MCF 10A (cell line): ENCODE results near the gene GDPGP1. TPM values are rescaled to one million over a fixed set of nuclear protein-coding genes. Genes with fewer than 3 reads are reported as not detected.

Experiments
- BruUV-seq: library from RNA; stranded (reverse); fragments of 400-500 nt; replicated peaks from 2 replicates; lab custom pipeline; 2021; lab: Mats Ljungman, UMichigan
- CTCF ChIA-PET: fragments of 300-600 bp; sonication (Branson Sonifier 250); formaldehyde crosslinking; extraction: SDS; loops from one replicate; lab custom pipeline; 2021; ENCODE audit warnings: antibody characterized with exemption, inconsistent platforms; lab: Yijun Ruan, JAX
- POLR2A ChIA-PET: fragments of 300-600, 350-650 bp; sonication (Branson Sonifier 250); formaldehyde crosslinking; extraction: SDS; loops from one replicate; lab custom pipeline; 2020; ENCODE audit warnings: antibody characterized with exemption, inconsistent platforms; lab: Yijun Ruan, JAX
- DNase-seq: peaks from one replicate; pipeline ENCODE4 v3.0.0-alpha.2; 2018; ENCODE audit not compliant: unreplicated experiment
- H3K27ac Mint-ChIP-seq: one replicate; pipeline ENCODE4 v1.8.0; 2022; ENCODE audit warnings: mild to moderate bottlenecking, low read depth, mixed read lengths; ENCODE audit not compliant: unreplicated experiment
- H3K27me3 Mint-ChIP-seq: one replicate; pipeline ENCODE4 v1.8.0; 2022; ENCODE audit warnings: mixed read lengths; ENCODE audit not compliant: insufficient read depth, unreplicated experiment
- H3K36me3 Mint-ChIP-seq: one replicate; pipeline ENCODE4 v1.8.0; 2022; ENCODE audit warnings: mild to moderate bottlenecking, moderate library complexity, mixed read lengths; ENCODE audit not compliant: insufficient read depth, unreplicated experiment
- H3K4me1 Mint-ChIP-seq: one replicate; pipeline ENCODE4 v1.8.0; 2022; ENCODE audit warnings: mixed read lengths; ENCODE audit not compliant: insufficient read depth, unreplicated experiment
- H3K4me3 Mint-ChIP-seq: one replicate; pipeline ENCODE4 v1.8.0; 2022; ENCODE audit warnings: mild to moderate bottlenecking, moderate library complexity, mixed read lengths; ENCODE audit not compliant: unreplicated experiment
- H3K9me3 Mint-ChIP-seq: one replicate; pipeline ENCODE4 v1.8.0; 2022; ENCODE audit warnings: mixed read lengths; ENCODE audit not compliant: unreplicated experiment
- CTCF ChIP-seq: fragments of 200-600 bp; IDR thresholded peaks from one replicate; pipeline ENCODE4 v1.8.0; 2022; ENCODE audit warnings: antibody characterized with exemption, mild to moderate bottlenecking; ENCODE audit not compliant: unreplicated experiment
- intact Hi-C: fragments of 100-400 bp; cut with micrococcal nuclease; formaldehyde crosslinking; loops from 2 replicates; pipeline ENCODE4 v1.14.1; 2022
- total RNA-seq: library from RNA; stranded (reverse); gene quantifications from 2 replicates; pipeline ENCODE4 v1.2.3, GENCODE V29; 2022

Gene GDPGP1
- total RNA-seq, 1 experiment from 2014 or later = 3.4 TPM

GRCh38 chr15:90231028-90232017 lies 2.7 kb upstream of the GDPGP1 start:
- Mint-ChIP-seq H3K4me3 (no peak overlapping the region), H3K36me3 (peaks cover 46% of the 10 kb centered on the region), H3K9me3 (no peaks in the 10 kb centered on the region), H3K4me1 (peaks cover 19% of the 10 kb centered on the region), H3K27me3 (no peaks in the 10 kb centered on the region), H3K27ac (peak overlapping the region; percentile 42)
- intact Hi-C loops = loop anchor here (5.0 kb wide), 2 partner anchors 144 to 334 kb away; no protein-coding TSS in a partner anchor
- BruUV-seq = no TSS peak
- no peak for DNase-seq
- ChIA-PET CTCF (interaction anchor here (0.5 to 4.8 kb wide), 11 partner anchors 10 to 1135 kb away, joined by 3 to 48 read pairs (median 4); no protein-coding TSS in a partner anchor), POLR2A (interaction anchor here (0.6 to 4.7 kb wide), 9 partner anchors 10 to 467 kb away, joined by 3 to 66 read pairs (median 20); partner anchors contain the start of genes SEMA4B and TTLL13)
- no peak for TF ChIP-seq CTCF

- H3K36me3 Mint-ChIP-seq = peaks cover 43% of the 10 kb centered on the region
- peak overlapping the region; percentile 85 for H3K4me3 Mint-ChIP-seq
- TF ChIP-seq CTCF = no peak
- no peak for DNase-seq
- intact Hi-C loops = loop anchor here (5.0 kb wide), 2 partner anchors 145 to 335 kb away; no protein-coding TSS in a partner anchor
- ChIA-PET POLR2A (interaction anchor here (0.6 to 4.7 kb wide), 18 partner anchors 10 to 467 kb away, joined by 3 to 66 read pairs (median 6); partner anchors contain the start of genes AP3S2, SEMA4B and TTLL13), CTCF (interaction anchor here (0.6 to 4.8 kb wide), 19 partner anchors 11 to 313 kb away, joined by 3 to 48 read pairs (median 4); partner anchors contain the start of gene TTLL13)
- H3K27ac Mint-ChIP-seq = no peak overlapping the region
- BruUV-seq = no TSS peak
- no peaks in the 10 kb centered on the region for H3K9me3 Mint-ChIP-seq
- peaks cover 19% of the 10 kb centered on the region for H3K4me1 Mint-ChIP-seq
- H3K27me3 Mint-ChIP-seq = no peaks in the 10 kb centered on the region
These were observed 1.8 kb upstream of the GDPGP1 start for GRCh38 chr15:90232196-90232595.

- intact Hi-C loops = loop anchor here (1.0 to 5.0 kb wide), 3 partner anchors 53 to 336 kb away; no protein-coding TSS in a partner anchor
- BruUV-seq = no TSS peak
- Mint-ChIP-seq H3K36me3 (peaks cover 36% of the 10 kb centered on the region), H3K27me3 (no peaks in the 10 kb centered on the region), H3K4me1 (peaks cover 19% of the 10 kb centered on the region), H3K27ac (no peak overlapping the region), H3K9me3 (no peaks in the 10 kb centered on the region), H3K4me3 (peak overlapping the region; percentile 85)
- peak; percentile 56 for TF ChIP-seq CTCF
- no peak for DNase-seq
- POLR2A ChIA-PET = interaction anchor here (0.6 to 4.7 kb wide), 26 partner anchors 9 to 755 kb away, joined by 3 to 66 read pairs (median 6); partner anchors contain the start of genes AP3S2, NGRN, SEMA4B and TTLL13
- CTCF ChIA-PET = interaction anchor here (0.6 to 4.8 kb wide), 21 partner anchors 12 to 368 kb away, joined by 3 to 48 read pairs (median 4); partner anchors contain the start of genes ARPIN and TTLL13
These were observed 1.0 kb upstream of the GDPGP1 start for GRCh38 chr15:90232941-90233386.
